HepG2 (cell line): ENCODE data around the gene PLEKHG2. TPM values are rescaled to one million over a fixed set of nuclear protein-coding genes. Genes with fewer than 3 reads are reported as not detected.

ENCODE experiments used
- NR2C2 ChIP-seq: sonication (generic); formaldehyde crosslinking; IDR thresholded peaks from 2 replicates; pipeline ENCODE4 v1.4.0; 2020; ENCODE audit warnings: missing genetic modification reagents, mild to moderate bottlenecking, moderate library complexity, borderline replicate concordance
- ONECUT2 ChIP-seq: sonication (generic); formaldehyde crosslinking; IDR thresholded peaks from 2 replicates; pipeline ENCODE4 v1.4.0; 2020; ENCODE audit warnings: missing genetic modification reagents
- SRY ChIP-seq: sonication (generic); formaldehyde crosslinking; IDR thresholded peaks from 2 replicates; pipeline ENCODE4 v1.8.0; 2022; ENCODE audit warnings: mild to moderate bottlenecking, missing genetic modification reagents
- TRIM24 ChIP-seq: sonication (generic); formaldehyde crosslinking; IDR thresholded peaks from 2 replicates; pipeline ENCODE4 v1.8.0; 2022; ENCODE audit warnings: mild to moderate bottlenecking, missing genetic modification reagents
- ZFP37 ChIP-seq: sonication (generic); formaldehyde crosslinking; IDR thresholded peaks from 2 replicates; pipeline ENCODE4 v1.4.0; 2020; ENCODE audit warnings: missing genetic modification reagents, borderline replicate concordance
- ZNF33B ChIP-seq: sonication (generic); formaldehyde crosslinking; IDR thresholded peaks from 2 replicates; pipeline ENCODE4 v1.5.1; 2020; ENCODE audit warnings: mild to moderate bottlenecking, missing genetic modification reagents
- ZNF546 ChIP-seq: sonication (generic); formaldehyde crosslinking; conservative IDR thresholded peaks from 2 replicates; pipeline ENCODE4 v1.8.1; 2023; ENCODE audit warnings: mild to moderate bottlenecking, missing genetic modification reagents
- polyA plus RNA-seq, 8 experiments: library from polyadenylated mRNA; depleted of rRNA in 3 of 8; stranded (reverse) in 7 of 8; unstranded in 1 of 8; fragments of >200 nt; fragmentation: Illumina TruSeq in 4 of 8; extraction: Trizol in 4 of 8; gene quantifications; 2 replicates each; pipeline versions ENCODE4 v1.2.1 to v1.2.3, GENCODE V29; 2011 to 2016; ENCODE audit warnings: low read depth in 4 of 8, missing spikeins in 1 of 8, mixed read lengths in 1 of 8; ENCODE audit not compliant: insufficient read depth in 1 of 8
- total RNA-seq, 5 experiments: library from RNA; depleted of rRNA; stranded (reverse); fragments of >200 nt; fragmentation: Illumina TruSeq; extraction: Trizol; gene quantifications; 2 replicates each; pipeline ENCODE4 v1.2.3, GENCODE V29; 2016; ENCODE audit warnings: low read depth in 1 of 5
- TF ChIP-seq, protein P1 (sequence below): sonication (generic); formaldehyde crosslinking; IDR thresholded peaks from 2 replicates; pipeline ENCODE4 v1.8.1; 2023; ENCODE audit warnings: mild to moderate bottlenecking, missing genetic modification reagents
- TF ChIP-seq, protein P2 (sequence below): sonication (generic); formaldehyde crosslinking; IDR thresholded peaks from 2 replicates; pipeline ENCODE4 v1.4.0; 2020; ENCODE audit warnings: mild to moderate bottlenecking, missing genetic modification reagents
- TF ChIP-seq, protein P3 (sequence below): sonication (generic); formaldehyde crosslinking; IDR thresholded peaks from one replicate; pipeline ENCODE4 v1.5.1; 2020; ENCODE audit warnings: mild to moderate bottlenecking, missing genetic modification reagents; ENCODE audit errors: not compliant biosample characterization
- TF ChIP-seq, protein P4 (sequence below): sonication (generic); formaldehyde crosslinking; IDR thresholded peaks from 2 replicates; pipeline ENCODE4 v1.4.0; 2020; ENCODE audit warnings: low read depth, mild to moderate bottlenecking, missing genetic modification reagents

PLEKHG2 gene
- total and polyA plus RNA-seq, 2 of the 13 experiments (the other 11 are each of a cell fraction or from before 2014, with no cell fraction given) = 3.6 to 6.8 TPM

DNA sequence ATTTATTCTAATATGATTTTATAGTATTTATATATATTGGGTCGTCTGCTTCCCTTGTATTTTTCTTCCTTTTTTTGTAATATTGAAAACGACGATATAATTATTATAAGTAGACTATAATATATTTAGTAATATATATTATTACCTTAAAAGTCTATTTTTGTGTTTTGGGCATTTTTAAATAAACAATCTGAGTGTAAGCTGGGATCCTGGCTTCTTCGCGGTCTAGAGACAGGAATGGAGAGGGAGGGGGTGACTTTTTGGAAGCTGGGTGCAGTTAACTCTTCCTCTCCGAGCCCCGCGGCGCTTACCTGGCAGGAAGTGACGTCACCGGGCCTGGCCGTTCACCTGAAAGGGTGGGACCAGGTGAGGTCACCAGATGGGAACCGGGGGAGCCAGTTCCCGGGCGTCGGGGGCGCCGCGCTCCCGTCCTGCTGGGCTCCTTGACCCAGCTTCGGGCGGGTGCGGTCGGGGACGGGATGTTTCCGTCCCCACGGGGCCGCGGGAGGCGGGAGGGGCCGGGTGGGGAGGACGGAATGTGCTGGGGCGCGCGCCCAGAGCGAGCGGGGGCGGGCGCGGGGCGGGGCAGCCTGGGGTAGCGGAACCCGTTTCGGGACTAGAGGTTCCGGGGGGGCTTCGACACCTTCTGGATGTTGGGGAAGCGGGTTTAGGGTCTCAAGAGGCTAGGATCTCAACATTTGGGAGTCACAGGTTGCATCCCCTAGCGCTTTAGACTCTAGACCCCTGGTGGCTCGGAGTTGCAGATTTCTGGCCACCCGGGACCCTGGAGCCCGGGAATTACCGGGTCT is 3.1 kb upstream of the PLEKHG2 start (continued):
- TF ChIP-seq NR2C2 (CRISPR knock-in tag) (0 out of 2 replicates have a peak, but pooled peaks have one; percentile 22), ONECUT2 (CRISPR knock-in tag) (no peak), TRIM24 (CRISPR knock-in tag) (no peak), ZNF546 (CRISPR knock-in tag) (no peak), SRY (CRISPR knock-in tag) (no peak), ZFP37 (CRISPR knock-in tag) (no peak), ZNF33B (no peak)
- TF ChIP-seq, protein P1, sequence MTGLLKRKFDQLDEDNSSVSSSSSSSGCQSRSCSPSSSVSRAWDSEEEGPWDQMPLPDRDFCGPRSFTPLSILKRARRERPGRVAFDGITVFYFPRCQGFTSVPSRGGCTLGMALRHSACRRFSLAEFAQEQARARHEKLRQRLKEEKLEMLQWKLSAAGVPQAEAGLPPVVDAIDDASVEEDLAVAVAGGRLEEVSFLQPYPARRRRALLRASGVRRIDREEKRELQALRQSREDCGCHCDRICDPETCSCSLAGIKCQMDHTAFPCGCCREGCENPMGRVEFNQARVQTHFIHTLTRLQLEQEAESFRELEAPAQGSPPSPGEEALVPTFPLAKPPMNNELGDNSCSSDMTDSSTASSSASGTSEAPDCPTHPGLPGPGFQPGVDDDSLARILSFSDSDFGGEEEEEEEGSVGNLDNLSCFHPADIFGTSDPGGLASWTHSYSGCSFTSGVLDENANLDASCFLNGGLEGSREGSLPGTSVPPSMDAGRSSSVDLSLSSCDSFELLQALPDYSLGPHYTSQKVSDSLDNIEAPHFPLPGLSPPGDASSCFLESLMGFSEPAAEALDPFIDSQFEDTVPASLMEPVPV (CRISPR knock-in tag) = peak; percentile 70
- TF ChIP-seq, protein P2, sequence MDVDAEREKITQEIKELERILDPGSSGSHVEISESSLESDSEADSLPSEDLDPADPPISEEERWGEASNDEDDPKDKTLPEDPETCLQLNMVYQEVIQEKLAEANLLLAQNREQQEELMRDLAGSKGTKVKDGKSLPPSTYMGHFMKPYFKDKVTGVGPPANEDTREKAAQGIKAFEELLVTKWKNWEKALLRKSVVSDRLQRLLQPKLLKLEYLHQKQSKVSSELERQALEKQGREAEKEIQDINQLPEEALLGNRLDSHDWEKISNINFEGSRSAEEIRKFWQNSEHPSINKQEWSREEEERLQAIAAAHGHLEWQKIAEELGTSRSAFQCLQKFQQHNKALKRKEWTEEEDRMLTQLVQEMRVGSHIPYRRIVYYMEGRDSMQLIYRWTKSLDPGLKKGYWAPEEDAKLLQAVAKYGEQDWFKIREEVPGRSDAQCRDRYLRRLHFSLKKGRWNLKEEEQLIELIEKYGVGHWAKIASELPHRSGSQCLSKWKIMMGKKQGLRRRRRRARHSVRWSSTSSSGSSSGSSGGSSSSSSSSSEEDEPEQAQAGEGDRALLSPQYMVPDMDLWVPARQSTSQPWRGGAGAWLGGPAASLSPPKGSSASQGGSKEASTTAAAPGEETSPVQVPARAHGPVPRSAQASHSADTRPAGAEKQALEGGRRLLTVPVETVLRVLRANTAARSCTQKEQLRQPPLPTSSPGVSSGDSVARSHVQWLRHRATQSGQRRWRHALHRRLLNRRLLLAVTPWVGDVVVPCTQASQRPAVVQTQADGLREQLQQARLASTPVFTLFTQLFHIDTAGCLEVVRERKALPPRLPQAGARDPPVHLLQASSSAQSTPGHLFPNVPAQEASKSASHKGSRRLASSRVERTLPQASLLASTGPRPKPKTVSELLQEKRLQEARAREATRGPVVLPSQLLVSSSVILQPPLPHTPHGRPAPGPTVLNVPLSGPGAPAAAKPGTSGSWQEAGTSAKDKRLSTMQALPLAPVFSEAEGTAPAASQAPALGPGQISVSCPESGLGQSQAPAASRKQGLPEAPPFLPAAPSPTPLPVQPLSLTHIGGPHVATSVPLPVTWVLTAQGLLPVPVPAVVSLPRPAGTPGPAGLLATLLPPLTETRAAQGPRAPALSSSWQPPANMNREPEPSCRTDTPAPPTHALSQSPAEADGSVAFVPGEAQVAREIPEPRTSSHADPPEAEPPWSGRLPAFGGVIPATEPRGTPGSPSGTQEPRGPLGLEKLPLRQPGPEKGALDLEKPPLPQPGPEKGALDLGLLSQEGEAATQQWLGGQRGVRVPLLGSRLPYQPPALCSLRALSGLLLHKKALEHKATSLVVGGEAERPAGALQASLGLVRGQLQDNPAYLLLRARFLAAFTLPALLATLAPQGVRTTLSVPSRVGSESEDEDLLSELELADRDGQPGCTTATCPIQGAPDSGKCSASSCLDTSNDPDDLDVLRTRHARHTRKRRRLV (CRISPR knock-in tag) = no peak
- TF ChIP-seq, protein P3, sequence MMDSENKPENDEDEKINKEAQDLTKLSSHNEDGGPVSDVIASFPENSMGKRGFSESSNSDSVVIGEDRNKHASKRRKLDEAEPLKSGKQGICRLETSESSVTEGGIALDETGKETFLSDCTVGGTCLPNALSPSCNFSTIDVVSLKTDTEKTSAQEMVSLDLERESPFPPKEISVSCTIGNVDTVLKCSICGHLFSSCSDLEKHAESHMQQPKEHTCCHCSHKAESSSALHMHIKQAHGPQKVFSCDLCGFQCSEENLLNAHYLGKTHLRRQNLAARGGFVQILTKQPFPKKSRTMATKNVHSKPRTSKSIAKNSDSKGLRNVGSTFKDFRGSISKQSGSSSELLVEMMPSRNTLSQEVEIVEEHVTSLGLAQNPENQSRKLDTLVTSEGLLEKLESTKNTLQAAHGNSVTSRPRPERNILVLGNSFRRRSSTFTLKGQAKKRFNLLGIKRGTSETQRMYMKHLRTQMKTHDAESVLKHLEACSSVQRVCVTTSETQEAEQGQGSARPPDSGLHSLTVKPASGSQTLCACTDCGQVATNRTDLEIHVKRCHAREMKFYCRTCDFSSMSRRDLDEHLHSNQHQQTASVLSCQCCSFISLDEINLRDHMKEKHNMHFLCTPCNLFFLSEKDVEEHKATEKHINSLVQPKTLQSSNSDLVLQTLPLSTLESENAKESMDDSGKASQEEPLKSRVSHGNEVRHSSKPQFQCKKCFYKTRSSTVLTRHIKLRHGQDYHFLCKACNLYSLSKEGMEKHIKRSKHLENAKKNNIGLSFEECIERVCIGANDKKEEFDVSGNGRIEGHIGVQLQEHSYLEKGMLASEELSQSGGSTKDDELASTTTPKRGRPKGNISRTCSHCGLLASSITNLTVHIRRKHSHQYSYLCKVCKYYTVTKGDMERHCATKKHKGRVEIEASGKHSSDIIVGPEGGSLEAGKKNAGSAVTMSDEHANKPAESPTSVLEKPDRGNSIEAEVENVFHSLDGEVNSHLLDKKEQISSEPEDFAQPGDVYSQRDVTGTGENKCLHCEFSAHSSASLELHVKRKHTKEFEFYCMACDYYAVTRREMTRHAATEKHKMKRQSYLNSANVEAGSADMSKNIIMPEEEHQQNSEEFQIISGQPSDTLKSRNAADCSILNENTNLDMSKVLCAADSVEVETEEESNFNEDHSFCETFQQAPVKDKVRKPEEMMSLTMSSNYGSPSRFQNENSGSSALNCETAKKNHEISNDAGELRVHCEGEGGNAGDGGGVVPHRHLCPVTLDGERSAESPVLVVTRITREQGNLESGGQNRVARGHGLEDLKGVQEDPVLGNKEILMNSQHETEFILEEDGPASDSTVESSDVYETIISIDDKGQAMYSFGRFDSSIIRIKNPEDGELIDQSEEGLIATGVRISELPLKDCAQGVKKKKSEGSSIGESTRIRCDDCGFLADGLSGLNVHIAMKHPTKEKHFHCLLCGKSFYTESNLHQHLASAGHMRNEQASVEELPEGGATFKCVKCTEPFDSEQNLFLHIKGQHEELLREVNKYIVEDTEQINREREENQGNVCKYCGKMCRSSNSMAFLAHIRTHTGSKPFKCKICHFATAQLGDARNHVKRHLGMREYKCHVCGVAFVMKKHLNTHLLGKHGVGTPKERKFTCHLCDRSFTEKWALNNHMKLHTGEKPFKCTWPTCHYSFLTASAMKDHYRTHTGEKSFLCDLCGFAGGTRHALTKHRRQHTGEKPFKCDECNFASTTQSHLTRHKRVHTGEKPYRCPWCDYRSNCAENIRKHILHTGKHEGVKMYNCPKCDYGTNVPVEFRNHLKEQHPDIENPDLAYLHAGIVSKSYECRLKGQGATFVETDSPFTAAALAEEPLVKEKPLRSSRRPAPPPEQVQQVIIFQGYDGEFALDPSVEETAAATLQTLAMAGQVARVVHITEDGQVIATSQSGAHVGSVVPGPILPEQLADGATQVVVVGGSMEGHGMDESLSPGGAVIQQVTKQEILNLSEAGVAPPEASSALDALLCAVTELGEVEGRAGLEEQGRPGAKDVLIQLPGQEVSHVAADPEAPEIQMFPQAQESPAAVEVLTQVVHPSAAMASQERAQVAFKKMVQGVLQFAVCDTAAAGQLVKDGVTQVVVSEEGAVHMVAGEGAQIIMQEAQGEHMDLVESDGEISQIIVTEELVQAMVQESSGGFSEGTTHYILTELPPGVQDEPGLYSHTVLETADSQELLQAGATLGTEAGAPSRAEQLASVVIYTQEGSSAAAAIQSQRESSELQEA (CRISPR knock-in tag) = peak; percentile 67
- TF ChIP-seq, protein P4, sequence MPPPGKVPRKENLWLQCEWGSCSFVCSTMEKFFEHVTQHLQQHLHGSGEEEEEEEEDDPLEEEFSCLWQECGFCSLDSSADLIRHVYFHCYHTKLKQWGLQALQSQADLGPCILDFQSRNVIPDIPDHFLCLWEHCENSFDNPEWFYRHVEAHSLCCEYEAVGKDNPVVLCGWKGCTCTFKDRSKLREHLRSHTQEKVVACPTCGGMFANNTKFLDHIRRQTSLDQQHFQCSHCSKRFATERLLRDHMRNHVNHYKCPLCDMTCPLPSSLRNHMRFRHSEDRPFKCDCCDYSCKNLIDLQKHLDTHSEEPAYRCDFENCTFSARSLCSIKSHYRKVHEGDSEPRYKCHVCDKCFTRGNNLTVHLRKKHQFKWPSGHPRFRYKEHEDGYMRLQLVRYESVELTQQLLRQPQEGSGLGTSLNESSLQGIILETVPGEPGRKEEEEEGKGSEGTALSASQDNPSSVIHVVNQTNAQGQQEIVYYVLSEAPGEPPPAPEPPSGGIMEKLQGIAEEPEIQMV (CRISPR knock-in tag) = no peak
